Activated gamma-delta T cell treated with anti-CD3 and anti-CD28 coated beads, Interleukin-2, amount 50 U/mL, for 16 hours (primary cell): Measurements from ENCODE around the gene WDR6.

Experiments
- DNase-seq: peaks from one replicate; pipeline ENCODE4 v3.0.0-alpha.2; 2020; ENCODE audit warnings: low read depth

Gene WDR6

GRCh38 chr3:49027634-49028033 lies 20.4 kb downstream of the WDR6 start:
- DNase-seq, result no peak

- no peak for DNase-seq
Observed at GRCh38 chr3:49028298-49028672, 21.1 kb downstream of the WDR6 start.

DNA sequence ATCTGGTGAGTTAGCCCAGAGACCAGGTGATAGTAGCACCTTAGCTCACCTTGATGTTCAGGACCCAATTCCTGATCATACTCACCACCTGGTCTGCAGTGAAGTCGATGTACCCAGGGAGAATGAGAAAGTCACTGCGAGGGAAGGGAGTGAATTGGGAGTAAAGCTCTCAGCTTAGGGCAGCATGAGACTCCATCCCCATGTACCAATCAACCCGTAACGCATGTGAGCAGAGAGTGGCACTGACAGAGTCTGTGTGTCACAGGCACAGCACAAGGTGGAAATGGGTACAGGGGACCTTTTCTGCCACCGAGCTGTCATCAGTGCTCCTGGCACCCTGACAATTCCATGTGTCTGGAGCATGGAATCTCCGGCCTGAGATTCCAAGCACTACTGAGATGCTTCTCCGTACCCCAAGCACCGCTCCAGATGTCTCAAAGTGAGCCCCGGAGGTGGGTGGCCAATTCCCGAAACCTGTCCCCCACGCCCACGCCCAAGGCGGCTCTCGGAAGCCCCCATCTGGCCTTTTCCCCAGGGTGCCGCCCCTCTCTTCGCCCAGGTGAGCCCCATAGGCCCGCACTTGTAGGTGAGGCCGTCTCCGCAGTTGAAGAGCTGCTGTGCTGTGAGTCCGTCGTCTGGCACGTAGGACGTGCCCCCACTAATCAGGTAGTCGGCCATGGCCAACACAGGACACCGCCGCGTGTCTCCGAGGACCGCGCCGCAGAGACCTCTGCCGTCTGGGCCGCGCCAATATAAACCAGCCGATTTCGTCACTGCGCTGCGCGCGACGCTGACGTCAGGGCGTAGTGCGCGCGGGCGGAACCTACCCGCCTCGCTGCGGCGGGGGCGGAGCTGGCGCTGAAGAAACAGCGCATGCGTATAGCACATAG lies 21.7 kb downstream of the WDR6 start, which contains the start of gene IMPDH2:
TSS of gene IMPDH2 (minus strand) at position 726 of the 890 bp plus-strand sequence. CDS start at position 678, 48 bp downstream.
- DNase-seq, result peak; percentile 85

DNA sequence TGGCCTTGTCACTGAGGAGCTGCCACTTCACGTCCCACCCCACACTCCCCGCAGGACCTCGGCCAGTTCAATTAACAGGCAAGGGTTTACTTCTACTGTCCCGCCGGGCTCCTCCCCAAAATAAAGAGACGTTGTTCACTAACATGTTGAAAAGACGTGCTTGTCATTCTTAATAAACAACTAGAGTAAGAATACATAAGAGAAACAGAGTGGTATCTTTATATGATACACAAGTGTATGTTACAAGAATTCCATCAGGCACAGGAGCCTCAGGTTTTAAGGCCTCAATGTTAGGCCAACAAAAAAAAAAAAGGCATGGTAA lies 22.3 kb downstream of the WDR6 start:
- no peak for DNase-seq

- DNase-seq, result no peak
Observed at GRCh38 chr3:49030321-49030720, 23.1 kb downstream of the WDR6 start.

GRCh38 chr3:49032646-49033304 lies 25.6 kb downstream of the WDR6 start:
- no peak for DNase-seq

GRCh38 chr3:49034650-49035049 lies 27.5 kb downstream of the WDR6 start:
- DNase-seq, result no peak

DNA sequence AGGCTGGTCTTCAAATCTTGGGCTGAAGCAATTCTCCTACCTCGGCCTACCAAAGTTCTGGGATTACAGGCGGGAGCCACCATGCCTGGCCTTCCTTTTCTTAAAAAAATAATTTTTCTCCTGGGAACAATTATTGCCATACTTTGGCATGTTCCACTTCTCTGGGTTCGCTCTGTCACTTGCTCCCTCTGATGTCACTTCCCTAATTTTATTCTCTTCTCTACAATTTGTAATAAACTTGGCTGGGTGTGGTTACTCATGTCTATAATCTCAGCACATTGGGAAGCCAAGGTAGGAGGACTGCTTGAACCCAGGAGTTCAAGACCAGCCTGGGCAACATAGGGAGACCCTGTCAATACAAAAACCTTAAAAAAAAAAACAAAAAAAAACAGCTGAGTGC lies 28.1 kb downstream of the WDR6 start:
- DNase-seq, result no peak

DNA sequence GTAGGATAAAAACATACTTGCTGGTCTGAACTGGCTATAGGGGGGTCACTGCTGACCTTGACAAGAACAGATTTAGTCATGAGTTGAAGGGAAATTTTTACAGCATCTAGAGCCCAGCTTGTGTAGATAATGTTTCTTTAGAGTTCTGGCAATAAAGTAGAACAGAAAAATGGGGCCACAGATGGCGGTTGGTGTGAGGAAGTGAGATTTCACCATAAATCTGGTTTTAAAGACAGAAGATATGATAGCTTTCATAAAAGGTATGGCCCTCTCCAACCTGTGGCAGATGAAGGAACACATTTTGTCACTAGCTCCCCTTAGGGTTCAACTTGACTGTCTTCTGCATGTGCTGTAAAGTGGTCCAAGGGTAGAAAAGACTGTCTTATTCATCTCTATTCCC lies 46.4 kb downstream of the WDR6 start:
- no peak for DNase-seq

- no peak for DNase-seq
Observed at GRCh38 chr3:49054344-49054862, 47.2 kb downstream of the WDR6 start.

DNA sequence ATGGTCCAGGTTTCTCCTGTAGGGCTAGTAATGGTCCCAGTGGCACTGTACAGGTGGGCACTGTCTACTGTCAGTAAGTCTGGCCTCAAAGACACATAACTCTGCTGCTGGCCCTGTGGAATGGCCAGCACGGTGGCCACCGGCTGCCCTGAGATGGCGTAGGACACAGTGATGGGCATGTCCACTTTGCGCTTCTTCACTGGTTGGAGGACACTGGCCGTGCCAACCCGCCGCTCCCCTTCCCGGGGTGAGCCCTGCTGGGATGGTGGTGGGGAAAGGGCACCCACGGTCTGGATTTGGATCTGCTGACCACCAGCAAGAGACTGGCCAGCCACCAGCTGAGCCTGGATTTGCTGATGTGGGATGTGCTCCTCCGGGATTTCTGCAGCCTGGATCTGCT lies 50.1 kb downstream of the WDR6 start:
- DNase-seq, result no peak

- no peak for DNase-seq
Observed at GRCh38 chr3:49058011-49058410, 50.8 kb downstream of the WDR6 start.
